ENCODE measurements around the gene RANBP3L.
"Not testable (repeated sequence)": the region's sequence is repeated elsewhere in the genome, so short reads cannot be mapped to it uniquely, and the experiment has no call there.

RANBP3L gene

DNA sequence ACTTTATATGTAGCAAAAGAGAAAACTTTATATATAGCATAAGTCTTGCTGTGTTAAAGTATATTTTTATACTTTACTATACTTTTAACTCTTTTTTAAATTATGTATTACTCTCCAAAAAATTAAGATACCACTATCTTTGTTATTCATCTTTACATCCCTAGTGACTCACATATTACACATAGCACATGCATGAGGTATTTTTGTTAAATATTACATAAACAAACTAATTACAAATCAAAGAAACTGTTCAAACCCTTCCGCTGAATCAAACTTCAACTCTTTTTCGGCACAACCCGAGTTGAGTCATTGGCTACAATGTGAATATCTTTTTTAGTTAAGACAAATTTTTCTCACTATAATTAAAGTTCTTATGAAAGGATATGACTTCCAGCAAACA is 92.0 kb downstream of the RANBP3L start:
- in situ Hi-C loops (cut with HindIII; ENCODE audit: low sequenced_read_pairs) = no loop called here

DNA sequence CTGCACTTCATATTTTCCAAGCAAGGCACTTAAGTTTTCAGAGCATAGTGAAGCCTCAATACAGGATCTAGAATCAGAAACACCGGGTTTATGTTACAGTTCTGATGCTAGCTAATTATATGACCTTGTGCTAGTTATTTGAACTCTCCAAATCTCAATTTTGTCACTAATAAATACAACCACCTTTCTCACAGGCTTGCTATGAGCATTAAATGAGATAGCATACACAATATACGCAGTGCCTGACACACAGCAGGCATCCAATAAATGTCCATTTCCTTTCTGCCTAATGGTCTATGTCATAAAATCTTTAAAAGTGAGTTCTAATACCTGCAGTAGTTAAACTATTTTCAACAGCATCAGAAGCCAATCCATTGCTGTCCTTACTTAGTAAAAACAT is 92.9 kb downstream of the RANBP3L start:
- in situ Hi-C loops (cut with HindIII; ENCODE audit: low sequenced_read_pairs) = no loop called here

DNA sequence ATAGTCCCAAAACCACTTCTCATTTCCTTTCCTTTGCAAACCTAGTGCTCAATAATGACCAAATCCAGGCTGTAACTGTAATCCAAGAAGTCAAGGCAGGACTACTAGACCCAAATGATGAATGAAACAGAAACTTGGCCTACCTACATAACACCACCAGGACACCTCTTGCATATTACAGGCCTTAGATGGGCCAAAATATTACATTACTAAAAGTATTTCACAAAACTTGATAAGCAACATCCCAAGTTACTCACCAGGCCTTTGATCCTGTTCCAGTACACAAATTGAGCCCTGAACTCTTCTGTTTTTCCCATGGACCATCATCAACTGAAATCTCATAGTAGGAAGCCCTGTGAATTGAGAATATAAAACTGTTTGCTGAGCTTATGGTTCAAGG is 94.8 kb downstream of the RANBP3L start:
- in situ Hi-C loops (cut with HindIII; ENCODE audit: low sequenced_read_pairs) = no loop called here

DNA sequence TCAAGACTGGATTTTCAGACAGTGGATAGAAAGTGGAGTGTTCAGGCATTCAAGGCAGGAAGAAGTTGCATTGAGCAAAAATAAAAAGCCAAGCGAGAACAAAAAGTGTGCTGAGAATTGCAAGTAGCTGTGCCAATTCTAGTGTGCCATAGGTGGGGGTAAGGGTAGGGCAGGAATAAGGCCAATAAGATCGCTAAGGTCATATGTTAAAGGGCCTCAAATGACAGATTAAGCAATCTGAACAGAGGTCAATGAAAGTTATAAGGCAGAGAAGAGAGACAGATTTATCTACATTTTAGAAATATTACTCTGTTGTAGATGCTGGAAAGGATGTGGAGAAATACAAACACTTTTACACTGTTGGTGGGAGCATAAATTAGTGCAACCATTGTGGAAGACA is 96.4 kb downstream of the RANBP3L start:
- in situ Hi-C loops (cut with HindIII; ENCODE audit: low sequenced_read_pairs) = no loop called here

DNA sequence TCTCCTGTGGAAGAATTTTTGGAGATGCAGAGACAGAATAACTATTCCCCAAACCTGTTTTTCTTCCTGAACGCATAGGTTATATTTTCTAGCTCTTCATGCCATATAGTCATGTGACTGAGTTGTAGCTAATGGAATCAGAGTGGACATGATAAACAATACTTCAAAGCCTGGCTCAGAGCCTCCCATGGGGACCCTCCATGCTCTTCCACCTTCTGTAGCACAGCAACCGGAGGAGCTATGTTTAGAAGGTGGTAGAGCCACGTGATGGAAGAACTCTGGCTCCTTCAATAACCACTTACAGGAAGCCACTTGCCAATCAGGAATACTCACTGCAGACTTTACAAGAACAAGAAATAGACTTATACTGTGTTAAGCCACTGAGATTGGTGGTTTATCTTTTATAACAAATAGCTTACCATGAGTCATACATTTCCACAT is 99.2 kb downstream of the RANBP3L start:
- in situ Hi-C loops (cut with HindIII; ENCODE audit: low sequenced_read_pairs) = no loop called here

DNA sequence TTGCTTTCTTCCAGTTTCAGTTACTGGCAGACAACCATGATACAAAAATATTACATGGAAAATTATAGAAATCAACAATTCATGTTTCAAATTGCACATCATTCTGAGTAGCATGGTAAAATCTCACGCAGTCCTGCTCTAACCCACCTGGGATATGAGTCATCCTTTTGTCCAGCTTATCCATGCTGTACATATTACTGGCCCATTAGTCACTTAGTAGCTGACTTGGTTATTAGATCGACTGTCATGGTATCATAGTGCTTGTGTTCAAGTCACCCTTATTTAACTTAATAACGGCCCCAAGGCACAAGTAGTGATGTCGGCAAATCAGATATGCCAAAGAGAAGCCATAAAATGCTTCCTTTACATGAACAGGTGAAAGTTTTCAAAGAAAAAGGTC is 101.2 kb downstream of the RANBP3L start:
- in situ Hi-C loops (cut with HindIII; ENCODE audit: low sequenced_read_pairs) = no loop called here

DNA sequence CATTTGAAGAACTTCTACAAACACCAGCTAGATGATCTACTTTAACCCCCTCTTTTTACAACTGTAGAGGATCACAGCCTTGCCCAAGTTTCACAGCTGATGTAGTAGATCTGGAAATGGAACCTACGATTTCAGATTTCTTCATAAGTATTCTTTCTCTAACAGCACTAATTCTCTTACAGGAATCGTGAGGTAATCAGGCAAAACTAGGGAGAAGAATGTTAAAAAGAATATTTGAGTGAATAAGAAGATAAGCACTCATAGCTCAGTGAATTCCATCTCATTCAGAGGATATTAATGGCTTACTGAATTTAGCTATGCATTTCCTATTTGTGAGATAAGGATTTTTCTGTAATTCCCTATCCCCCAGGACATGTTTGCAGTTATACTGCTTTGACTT is 102.1 kb downstream of the RANBP3L start:
- in situ Hi-C loops (cut with HindIII; ENCODE audit: low sequenced_read_pairs) = no loop called here

DNA sequence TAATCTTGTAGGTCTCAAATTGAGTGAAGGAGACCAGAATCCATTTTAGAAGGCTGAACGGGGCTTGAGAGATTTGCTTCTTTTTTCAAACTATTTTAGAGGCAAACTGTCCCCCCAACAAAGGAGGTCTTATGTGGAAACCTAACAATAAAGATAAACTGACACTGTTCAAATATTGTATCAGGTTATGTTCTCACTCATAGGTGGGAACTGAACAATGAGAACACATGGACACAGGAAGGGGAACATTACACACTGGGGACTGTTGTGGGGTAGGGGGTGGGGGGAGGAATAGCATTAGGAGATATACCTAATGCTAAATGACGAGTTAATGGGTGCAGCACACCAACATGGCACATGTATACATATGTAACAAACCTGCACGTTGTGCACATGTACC is 102.9 kb downstream of the RANBP3L start:
- in situ Hi-C loops (cut with HindIII; ENCODE audit: low sequenced_read_pairs) = not testable (repeated sequence)
